ENCODE data around the gene ANK3.

The ANK3 gene

DNA sequence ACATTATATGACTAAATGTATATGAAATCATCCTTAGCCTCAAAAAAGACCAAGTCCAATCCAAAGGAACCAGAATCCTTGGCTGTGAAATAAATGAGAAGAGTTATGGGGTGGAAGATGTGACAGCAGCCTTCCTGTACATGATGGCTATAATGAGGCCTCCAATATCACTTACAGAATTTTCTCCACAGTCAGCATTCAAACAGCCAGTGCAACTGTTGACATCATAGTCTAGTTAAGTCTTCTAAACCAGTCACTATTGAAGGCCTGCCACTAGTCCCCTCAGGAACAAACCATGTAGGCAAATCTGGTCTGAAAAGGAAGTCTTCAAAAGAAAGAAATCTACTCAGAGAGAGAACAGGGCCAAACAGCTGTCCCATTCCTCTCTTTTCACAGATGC lies 263.8 kb downstream of the ANK3 start:
- DNase-seq: no peak

DNA sequence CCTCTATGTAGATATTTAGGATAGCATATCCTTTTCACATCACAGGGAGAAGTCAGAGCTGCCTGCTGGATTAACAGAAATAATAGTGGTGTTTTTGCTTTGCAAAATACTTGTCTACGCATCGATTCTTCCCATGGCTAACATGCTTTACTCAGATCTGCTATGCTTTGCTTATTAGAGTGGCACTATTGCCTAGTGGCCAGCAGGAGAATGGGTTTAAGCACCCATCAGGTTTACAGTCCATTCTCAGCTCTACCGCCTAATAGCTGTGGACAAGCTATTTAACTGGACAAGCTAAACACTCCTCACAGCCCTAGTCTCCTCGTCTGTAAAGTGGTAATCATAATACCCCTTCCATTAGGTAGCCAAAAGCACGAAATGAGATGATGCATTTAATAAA lies 265.1 kb downstream of the ANK3 start:
- DNase-seq: no peak

DNA sequence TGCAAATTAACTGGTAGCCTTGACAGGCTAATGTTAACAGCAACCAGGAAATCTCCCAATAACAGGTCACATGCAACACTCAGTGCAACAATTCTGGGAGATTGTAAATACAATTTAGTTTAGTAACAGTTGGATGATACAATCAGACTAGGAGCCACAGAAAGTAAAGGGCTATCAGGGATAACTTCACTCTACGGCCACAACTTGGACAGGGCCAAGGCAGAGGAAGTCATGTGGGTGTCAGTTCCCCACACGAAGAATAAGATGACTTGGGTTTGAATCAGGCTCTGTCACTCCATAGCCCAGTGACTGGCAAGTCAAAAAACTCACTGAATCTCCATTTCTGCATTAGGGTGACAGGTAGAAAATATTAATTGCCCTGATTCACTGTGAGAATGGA lies 266.0 kb downstream of the ANK3 start:
- DNase-seq: no peak

DNA sequence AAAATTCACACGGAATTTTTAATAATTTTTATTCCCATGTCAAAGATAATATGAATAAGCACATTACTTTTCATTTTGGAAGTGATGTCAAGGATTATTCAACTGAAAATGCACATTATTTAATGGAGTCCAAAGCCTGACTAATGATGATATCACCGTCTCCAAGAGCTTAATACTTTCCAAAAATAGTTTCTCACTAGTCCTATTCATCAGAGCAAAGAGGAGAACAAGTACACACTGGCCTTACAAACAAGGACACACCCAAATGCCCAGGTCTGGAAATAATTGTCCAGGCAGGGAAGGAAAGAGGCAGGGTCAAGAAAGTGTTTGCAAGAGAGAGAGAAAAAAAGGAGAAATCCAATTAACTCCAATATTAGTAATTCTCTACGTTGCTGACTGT lies 266.5 kb downstream of the ANK3 start:
- no peak for DNase-seq

DNA sequence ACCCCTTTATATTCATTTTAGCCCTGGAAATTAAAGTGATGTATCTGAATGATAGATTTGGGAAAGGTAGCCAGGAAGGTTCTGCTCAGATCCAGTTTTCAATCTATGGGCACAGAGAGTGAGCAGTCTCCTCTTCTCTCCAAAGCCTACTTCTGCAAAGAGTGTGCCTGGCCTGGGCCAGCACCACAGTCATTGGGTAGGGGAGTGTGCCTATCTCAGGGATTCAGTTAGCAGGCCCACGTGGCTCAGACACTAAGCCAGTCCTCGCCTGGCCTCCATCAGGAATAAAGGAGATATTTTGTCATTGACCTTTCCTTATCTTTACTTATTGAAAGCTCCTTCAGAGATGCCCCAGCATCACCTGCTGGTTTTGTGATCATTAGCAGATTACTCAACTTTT lies 267.5 kb downstream of the ANK3 start:
- no peak for DNase-seq

DNA sequence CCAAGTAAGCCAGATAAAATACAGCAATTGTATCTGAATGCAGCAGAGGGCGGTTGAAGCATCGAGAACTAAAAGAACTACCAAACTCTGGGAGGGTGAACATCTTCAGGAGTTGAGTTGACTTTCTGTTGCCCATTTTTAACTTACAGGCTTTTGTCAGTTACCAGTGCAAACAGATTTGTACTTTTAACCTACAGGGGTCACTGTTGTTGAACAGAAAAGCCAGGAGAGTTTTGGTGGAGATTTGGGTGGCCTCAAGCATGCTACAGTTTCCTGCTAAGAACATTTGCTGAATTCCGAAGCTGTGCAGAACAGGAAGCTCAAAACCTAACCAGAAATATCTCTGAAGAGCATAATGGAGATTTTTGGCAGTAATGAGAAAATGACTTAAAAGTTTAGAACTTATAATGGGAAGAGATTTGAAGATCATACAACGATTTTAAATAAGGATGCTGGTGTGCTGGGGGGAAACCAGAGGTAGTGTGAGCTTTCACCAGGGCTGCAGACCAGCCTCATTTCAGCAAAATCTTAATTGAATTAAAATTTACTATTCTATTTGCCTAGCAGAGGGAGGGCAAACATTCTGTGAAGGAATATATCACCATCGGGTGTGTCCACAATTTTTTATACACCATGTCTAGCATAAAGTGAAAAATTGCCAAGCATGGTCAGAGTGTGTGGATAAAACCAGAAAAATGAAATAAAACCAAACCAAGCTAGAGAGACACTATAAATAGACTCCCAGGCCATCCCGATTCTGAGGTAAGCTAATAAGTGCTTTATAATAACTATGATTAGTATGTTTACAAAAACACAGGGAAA lies 274.7 kb downstream of the ANK3 start:
- no peak for DNase-seq

DNA sequence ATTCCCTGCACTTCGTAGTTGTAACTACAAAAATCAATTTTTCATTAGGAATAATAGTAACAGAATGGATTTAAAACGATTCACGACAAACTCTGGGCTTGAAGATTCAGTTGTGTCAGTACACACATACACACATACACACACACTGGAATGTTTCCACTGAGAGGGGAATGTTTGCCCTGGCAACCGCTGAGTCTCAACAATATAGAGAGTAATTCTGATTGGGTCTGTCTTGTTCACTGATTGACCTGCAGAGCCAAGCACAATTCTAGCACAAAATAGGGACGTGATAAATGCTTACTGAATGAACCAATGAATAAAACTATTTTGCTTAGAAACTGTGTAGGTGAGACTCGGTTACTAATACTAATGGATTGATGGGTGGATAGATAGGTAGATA lies 278.9 kb downstream of the ANK3 start:
- DNase-seq: no peak

DNA sequence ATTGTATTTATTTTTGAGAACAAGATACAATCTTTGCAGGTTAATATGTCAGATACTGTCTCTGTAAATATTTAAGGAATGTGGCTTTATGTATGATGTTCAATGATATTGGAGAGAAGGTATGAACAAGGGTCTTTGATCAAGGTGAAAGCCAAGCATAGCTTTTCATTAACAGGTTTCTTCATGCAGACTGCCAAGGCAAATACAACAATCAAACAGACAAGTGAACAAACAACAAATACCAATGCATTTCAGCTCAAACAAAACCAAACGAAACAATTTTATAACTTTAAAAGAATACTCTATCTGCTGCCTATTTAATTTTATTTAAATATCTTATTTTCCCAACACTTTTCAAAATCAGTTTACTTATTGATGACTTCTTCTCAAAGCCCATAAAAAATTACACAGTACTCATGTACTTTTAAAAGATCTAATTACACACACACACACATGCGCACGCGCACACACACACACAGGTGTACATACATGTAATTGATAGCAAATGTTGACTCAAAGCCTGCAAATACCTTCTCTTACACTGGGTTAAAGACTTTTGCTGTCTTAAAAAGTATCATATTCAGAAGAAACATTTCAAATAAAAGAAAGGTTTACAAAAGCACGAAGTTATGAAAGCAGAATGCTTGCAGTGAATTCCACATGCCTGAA lies 282.2 kb downstream of the ANK3 start:
- DNase-seq: no peak

DNA sequence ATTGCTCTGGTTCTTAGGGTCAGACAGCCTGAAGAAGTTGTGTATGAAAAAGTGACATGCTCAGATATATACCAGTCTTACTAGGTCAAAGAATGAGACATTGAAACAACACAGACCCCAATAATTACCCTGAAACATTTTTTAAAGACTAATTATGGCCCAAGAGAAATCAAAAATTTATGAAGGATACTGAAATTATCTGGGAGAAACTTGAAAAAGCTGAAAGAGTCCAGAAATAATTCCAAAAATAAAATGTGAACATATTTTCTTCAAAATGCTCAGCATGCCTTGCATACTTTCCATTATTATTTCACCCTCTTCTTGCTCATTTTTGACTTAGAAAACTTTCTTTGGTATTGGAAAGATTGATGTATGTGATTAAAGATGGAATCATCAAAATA lies 284.4 kb downstream of the ANK3 start:
- no peak for DNase-seq

DNA sequence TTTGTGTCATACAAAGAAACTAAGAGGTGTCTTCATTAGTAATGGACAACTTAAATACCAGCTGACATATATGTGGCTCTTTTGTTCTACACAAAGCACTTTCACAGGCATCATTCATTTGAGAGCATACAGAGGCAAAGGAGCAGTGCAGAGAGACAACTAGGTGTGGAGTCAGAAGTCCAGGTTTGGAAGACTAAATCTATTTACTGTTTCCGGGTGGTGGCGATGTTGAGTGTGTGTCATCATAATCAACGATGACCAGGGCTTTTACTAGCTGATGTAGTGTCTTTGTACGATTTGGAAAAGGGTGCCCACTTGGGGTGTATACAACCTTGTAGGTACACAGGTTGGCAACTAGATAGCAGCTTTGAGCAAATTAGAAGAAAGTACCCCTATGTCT lies 287.9 kb downstream of the ANK3 start:
- no peak for DNase-seq

DNA sequence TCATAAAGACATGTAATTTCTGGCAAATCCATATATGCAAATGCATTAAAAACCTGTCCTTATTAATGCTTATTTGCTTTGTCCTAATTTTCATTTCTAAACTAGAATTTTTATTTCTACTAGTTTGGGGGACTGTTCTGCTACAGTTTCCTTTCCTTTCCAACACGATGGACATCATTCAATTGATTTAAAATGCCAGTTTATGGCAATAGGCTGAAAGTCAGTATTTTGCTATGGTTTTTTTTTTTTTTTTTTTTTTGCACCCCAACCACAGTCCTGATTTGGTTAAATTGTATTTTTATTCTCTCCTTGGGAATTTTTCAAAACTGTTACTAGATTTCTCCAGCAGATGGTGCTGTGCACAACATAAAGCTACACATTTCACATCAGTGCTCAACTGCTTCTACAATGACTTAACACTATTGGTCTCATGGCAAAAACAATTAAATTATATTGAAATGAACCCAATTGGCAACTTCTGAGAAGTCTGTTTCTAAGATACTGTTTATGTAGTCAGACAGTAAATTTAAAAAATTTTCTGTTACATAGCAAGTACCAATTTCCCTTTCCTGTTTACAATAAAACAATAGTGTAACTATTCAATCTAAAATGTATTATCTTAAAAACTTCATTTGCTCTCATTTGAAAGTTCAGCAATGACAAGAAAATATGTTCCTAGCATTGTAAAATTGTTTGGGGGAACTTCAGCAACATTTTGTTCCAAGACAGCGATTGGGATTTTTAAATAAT lies 289.5 kb downstream of the ANK3 start:
- no peak for DNase-seq

DNA sequence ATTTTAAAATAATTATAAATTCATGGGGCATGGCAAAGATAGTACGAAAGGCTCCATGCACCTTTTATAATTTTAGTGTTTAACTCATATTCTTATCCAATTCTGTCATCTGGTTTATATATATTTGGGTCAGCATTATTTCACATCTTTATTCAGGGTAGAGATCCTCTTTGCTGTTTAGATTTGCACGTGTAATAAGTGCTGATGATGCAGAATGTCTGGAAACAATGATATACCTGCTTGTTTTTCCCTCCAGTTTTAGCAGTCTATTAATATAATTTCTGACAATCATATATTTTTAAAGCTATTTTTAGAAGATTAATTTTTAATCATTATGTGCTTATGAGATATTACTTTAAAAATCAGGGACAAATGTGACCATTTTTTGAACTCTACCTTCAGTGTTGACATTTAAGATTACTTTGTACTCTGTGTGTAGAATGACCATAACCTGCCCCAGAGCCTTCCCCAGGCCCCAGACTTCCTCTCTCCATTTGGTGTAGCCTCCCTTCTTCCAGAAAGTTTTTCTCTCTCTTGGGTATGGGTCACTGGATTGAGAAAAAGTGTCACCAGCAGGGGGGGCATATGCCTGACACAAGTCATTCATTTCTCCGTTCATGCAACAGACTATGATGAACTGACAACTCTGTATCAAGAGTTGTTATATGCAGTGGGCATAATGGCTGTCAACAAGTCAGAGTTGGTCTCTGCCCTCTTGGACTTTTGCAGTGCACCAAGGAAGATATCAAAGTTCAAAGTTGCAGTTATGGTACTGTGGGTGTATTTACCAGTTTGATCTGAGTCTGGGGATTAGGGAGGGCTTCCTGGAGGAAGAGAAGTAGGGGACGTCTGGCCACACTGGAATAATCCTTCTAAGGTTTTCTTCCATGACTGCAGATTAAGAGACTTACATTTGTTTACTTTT lies 290.7 kb downstream of the ANK3 start:
- DNase-seq: no peak

DNA sequence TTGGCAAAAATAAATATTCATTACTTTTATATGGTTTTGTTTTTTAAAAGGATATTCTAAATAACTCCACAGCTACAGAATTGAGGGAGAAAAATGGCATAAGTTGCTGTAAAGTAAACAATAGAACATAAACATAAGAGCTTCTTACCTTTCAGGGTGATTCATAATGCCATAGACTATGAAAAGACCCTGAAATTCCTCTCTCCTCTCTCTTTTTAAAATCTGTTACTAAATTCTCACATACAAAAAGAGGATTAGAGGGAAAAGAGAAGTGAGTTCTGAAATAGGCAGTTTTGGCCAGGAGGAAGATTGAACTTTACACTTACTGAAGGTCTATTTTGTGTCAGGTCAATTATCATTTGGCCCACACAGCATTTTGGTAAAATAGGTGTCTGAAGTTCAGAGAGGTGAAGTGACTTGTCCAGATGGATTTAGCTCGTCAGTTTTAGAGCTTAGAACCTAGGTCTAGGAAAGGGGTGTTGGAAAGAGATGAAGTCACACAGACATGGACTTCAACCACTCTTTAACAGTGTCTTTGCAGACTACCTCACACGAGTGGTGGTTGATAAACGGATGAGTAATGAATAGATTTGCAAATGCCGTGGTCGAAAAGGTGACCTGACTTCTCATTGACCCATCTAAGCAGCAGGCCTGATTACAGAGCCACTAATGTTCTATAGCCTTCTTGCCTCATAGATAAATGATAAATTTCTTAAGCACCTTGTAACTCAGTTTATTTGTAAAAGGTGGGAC lies 292.7 kb downstream of the ANK3 start:
- DNase-seq: no peak

DNA sequence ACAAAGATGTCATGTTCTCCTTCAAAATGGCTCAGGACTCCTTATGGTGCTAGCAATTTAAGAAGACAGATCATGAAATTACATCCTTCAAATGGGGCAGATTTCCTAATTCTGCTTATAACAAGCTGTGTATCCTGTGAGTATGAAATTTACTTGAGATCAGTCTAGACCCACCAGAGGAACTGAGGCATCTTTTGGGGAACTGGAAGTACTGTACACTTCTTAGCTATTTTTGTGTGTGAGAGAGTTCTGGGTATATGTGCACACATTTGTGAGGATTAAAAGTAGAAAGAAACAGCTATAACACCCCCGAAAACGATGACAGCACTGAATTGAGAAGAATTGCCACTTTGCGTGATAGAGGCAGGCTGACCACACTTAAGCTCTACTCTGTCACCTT lies 296.4 kb downstream of the ANK3 start:
- DNase-seq: no peak

DNA sequence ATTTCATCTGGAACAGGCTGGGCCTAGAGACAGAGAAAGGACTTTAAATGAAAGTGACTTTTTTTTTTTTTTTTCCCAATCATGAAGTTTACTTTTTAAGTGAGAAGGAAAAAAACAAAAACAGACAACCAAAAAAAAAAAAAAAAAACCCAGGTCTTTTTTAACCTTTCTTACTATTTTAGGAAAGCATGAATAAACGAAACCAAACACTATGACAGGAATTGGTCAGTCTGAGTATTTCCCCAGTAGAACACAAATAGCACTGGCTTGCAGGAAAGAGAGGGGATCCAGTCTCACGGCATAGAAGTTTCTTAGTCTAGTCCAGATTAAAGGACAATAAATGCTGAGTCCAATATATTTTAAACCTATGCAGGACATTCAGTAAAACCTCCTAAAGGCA lies 302.8 kb downstream of the ANK3 start:
- DNase-seq: no peak

DNA sequence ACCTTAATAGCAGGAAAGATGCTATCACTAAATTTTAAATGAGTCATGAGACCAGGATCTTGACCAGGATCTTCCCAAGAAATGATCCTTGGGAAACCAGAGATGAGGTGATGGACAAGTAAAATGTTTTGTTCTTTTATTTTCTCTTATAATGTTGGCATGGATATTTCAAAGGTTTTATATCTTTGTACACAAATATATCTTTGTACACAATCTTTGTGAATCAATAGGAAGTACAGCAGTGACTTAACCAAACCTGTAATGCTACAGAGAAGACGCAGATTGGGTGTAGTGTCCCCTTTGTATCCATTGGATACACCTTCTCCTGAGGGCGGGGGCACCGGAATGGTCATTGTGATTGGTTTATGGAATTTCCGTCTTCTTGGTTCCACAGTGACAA lies 303.3 kb downstream of the ANK3 start:
- DNase-seq: no peak

DNA sequence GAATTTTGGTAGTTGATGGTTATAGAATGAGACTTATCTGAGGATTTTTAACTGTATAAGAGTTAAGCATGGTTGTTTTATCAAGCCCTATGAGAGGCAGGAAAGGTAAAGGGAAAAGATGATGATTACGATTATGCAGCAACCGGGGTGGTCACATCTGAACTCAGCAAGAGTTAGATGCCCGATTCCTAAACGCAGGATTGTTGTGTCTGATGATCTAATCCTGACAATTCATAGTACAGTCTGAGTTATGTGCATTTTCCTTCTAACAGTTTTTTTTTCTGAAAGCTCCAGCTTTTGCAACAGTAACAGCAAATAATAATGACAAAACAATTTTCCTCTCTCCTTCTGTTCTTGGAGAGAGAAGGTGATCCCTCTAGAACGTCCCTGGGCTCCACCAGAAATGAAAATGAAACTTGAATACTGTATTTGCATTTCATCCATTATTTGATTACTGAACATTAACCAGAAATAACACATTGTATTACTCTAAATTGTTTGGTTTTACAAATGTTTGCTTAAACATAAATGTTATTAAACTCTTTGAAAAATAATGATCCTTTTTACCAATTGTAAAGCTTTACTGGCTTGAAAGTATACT lies 306.8 kb downstream of the ANK3 start:
- DNase-seq: no peak

DNA sequence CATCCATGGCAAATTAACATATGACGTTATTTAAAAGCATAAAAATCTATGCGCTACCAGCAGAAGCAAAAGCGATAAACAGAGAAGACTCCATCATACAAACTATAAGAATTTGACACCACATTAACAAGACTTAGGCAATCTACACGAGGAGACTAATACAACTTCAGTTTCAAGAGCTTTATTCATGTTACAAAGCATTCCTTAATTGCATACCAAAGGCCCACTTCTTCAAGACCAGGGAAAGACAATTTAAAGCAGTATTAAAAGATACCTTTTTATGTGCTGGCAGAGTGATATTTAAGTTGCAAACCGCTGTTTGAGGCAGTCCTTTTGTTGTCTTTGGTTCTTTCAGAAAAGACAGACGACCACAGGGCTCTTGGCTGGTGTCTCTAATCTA lies 307.3 kb downstream of the ANK3 start:
- no peak for DNase-seq

DNA sequence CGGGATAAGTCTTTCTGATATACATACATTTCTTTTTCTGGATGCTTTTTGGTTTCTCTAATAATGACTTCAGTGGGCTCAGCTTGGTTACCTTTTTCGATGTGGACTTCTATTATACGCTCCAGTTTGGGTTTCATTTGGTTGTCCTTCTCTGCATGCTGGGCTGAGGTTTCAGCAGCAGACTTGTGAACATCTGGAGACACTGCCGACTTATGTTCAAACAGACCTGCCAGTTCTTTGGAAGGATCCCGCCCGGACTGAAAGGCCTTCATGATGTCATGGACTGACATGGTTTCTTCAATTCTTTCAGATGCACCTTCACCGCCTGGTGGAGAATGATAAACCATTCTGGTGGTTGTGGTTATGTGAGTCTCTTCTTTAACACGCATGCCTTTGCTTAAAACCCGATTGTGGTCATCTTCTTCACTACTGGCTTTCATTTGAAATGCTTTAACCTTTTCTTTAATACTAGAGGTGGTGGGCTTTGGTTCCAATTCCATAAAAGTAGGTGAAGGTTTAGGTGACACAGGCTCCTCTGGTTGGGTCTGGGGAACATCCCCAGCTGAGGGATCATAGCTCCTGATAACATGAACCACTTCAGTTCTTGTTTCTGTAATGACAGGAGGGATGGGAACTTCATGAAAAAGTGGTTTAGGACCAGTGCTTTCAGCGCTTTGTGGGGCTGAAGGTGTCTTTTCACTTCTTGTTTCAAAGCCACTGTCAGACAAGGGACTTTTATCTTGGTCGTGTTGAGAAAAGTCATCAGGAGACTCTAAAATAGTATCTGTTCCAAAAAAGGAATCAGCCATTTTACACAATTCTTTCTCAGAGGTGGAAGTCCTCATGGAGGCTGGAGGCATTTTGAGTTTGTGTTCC lies 315.7 kb downstream of the ANK3 start:
- no peak for DNase-seq

DNA sequence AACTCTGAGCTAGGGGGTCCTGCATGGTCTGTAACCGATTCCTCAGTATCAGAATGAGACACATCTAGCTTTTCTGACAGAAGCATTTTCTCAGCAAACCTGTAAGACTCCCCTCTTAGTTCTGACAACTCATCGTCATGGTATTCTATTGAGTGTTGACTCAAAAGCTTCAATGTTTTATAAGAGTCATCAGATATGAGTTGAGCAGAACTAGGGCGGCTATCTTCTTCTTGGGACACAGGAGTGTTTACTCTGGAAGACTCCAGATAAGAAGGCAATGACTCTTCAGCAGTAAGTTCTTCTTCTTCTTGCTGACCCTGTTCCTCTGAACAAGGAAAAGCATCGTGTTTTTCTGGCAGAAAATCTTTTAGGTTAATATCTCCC lies 316.3 kb downstream of the ANK3 start:
- no peak for DNase-seq

DNA sequence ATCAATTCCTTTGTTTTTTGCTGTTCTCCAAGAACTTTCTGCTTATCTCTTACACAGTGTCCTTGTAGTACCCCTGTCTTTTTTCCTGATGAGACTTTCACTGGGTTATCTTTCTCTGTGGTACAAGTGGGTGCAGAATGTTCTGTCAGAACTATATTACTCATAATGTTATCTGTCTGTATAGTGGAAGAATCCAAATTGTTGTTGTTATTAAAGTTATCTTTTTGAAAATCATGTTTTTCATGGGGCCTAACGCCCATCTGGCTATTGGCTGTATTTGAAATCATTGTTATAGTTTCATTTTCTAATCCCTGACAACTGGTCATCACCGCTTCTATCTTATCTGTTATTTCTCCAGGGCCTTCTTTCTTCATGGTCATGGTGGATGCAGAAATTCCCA lies 320.4 kb downstream of the ANK3 start:
- DNase-seq: no peak

Measured in T1000 (cell line).